MM.1S (cell line): ENCODE measurements around the gene TFPI.

ENCODE experiments used
- DNase-seq: peaks from one replicate; pipeline ENCODE4 v3.0.0-alpha.2; 2015
- H2AFZ ChIP-seq: fragments of 300-600 bp; sonication (generic); 2 replicates; pipeline ENCODE4 v1.6.0; 2016; ENCODE audit warnings: antibody characterized with exemption, low read length
- H3F3A ChIP-seq: fragments of 300-600 bp; sonication (generic); 2 replicates; pipeline ENCODE4 v1.6.1; 2016; ENCODE audit warnings: mild to moderate bottlenecking, antibody characterized with exemption, low read length, moderate library complexity, mixed read lengths; ENCODE audit not compliant: insufficient read depth
- H3K27ac ChIP-seq: fragments of 300-600 bp; sonication (generic); 2 replicates; pipeline ENCODE4 v1.5.1; 2016; ENCODE audit warnings: mild to moderate bottlenecking, low read length
- H3K27me3 ChIP-seq: fragments of 300-600 bp; sonication (generic); replicated peaks from 2 replicates; pipeline ENCODE4 v1.6.0; 2016; ENCODE audit warnings: low read length; ENCODE audit not compliant: insufficient read depth
- H3K36me3 ChIP-seq: fragments of 300-600 bp; sonication (generic); replicated peaks from 2 replicates; pipeline ENCODE4 v1.6.1; 2016; ENCODE audit warnings: mild to moderate bottlenecking, low read length, mixed read lengths; ENCODE audit not compliant: insufficient read depth
- H3K4me1 ChIP-seq: fragments of 300-600 bp; sonication (generic); 2 replicates; pipeline ENCODE4 v1.6.1; 2016; ENCODE audit warnings: low read length, mixed read lengths
- H3K4me2 ChIP-seq: fragments of 300-600 bp; sonication (generic); 2 replicates; pipeline ENCODE4 v1.6.0; 2016; ENCODE audit warnings: low read depth, low read length
- H3K4me3 ChIP-seq: fragments of 300-600 bp; sonication (generic); 2 replicates; pipeline ENCODE4 v1.5.1; 2016; ENCODE audit warnings: low read length, mixed read lengths
- H3K79me2 ChIP-seq: fragments of 300-600 bp; sonication (generic); 2 replicates; pipeline ENCODE4 v1.6.1; 2016; ENCODE audit warnings: mixed run types, low read length, mixed read lengths
- H3K9ac ChIP-seq: fragments of 300-600 bp; sonication (generic); 2 replicates; pipeline ENCODE4 v1.6.1; 2016; ENCODE audit warnings: low read length, mixed read lengths
- H3K9me2 ChIP-seq: fragments of 300-600 bp; sonication (generic); replicated peaks from 2 replicates; pipeline ENCODE4 v1.6.1; 2016; ENCODE audit warnings: mild to moderate bottlenecking, low read length, mixed read lengths; ENCODE audit not compliant: insufficient read depth
- H3K9me3 ChIP-seq: fragments of 300-600 bp; sonication (generic); replicated peaks from 2 replicates; pipeline ENCODE4 v1.6.1; 2016; ENCODE audit warnings: mild to moderate bottlenecking, low read length, mixed read lengths; ENCODE audit not compliant: insufficient read depth
- H4K20me1 ChIP-seq: fragments of 300-600 bp; sonication (generic); 2 replicates; pipeline ENCODE4 v1.6.1; 2016; ENCODE audit warnings: mild to moderate bottlenecking, low read length, moderate library complexity, mixed read lengths; ENCODE audit not compliant: insufficient read depth
- EZH2 ChIP-seq: fragments of 300-600 bp; sonication (generic); optimal IDR thresholded peaks from 2 replicates; pipeline ENCODE3; 2017; ENCODE audit warnings: low read depth, mild to moderate bottlenecking, antibody characterized with exemption, low read length, mixed read lengths
- EZH2phosphoT487 ChIP-seq: fragments of 300-600 bp; sonication (generic); IDR thresholded peaks from 2 replicates; pipeline ENCODE4 v1.6.1; 2018; ENCODE audit warnings: antibody characterized with exemption, low read length
- TF ChIP-seq, protein P1 (sequence below): fragments of 300-600 bp; sonication (generic); IDR thresholded peaks from 2 replicates; pipeline ENCODE4 v1.5.1; 2016; ENCODE audit warnings: antibody characterized with exemption, low read length, mixed read lengths

TFPI gene

GRCh38 chr2:187495324-187495723 lies 58.9 kb downstream of the TFPI start:
- no peak overlapping the region for H3K9ac ChIP-seq
- H3K79me2 ChIP-seq, result no peaks in the 10 kb centered on the region
- no peak for DNase-seq
- TF ChIP-seq, protein P1, sequence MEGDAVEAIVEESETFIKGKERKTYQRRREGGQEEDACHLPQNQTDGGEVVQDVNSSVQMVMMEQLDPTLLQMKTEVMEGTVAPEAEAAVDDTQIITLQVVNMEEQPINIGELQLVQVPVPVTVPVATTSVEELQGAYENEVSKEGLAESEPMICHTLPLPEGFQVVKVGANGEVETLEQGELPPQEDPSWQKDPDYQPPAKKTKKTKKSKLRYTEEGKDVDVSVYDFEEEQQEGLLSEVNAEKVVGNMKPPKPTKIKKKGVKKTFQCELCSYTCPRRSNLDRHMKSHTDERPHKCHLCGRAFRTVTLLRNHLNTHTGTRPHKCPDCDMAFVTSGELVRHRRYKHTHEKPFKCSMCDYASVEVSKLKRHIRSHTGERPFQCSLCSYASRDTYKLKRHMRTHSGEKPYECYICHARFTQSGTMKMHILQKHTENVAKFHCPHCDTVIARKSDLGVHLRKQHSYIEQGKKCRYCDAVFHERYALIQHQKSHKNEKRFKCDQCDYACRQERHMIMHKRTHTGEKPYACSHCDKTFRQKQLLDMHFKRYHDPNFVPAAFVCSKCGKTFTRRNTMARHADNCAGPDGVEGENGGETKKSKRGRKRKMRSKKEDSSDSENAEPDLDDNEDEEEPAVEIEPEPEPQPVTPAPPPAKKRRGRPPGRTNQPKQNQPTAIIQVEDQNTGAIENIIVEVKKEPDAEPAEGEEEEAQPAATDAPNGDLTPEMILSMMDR, result no peak
- no peak for TF ChIP-seq EZH2phosphoT487
- no peak for TF ChIP-seq EZH2
- no peaks in the 10 kb centered on the region for H4K20me1 ChIP-seq
- H2AFZ ChIP-seq, result no peak overlapping the region
- H3K9me3 ChIP-seq, result no peaks in the 10 kb centered on the region
- H3F3A ChIP-seq, result no peaks in the 10 kb centered on the region
- no peaks in the 10 kb centered on the region for H3K36me3 ChIP-seq
- no peak overlapping the region for H3K27ac ChIP-seq
- no peak overlapping the region for H3K4me3 ChIP-seq
- H3K4me1 ChIP-seq, result no peaks in the 10 kb centered on the region
- H3K9me2 ChIP-seq, result no peaks in the 10 kb centered on the region
- no peaks in the 10 kb centered on the region for H3K27me3 ChIP-seq
- no peak overlapping the region for H3K4me2 ChIP-seq

DNA sequence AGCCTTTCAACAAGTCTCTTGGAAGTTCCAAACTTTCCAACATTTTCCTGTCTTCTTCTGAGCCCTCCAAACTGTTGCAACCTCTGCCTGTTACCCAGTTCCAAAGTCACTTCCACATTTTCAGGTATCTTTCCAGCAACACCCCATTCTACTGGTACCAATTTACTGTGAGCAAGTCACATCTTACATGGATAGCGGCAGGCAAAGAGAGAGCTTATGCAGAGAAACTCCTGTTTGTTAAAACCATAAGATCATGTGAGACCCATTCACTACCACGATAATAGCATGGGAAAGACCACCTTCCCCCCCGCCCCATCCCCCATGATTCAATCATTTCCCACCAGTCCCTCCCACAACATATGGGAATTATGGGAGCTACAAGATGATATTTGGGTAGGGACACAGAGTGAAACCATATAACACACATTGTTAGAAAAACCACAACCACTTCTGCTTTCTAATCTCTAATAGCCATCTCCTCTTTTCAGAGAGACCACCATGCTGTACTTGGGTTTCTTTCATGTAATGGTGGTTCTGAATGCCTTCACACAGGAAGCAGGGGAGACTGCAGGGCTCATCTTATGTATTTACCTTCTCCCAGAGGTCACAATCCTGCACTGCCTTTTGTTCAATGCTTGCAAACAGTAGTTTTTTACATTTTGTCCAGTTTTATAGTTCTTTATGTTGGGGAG lies 60.2 kb downstream of the TFPI start:
- Histone ChIP-seq H4K20me1 (no peaks in the 10 kb centered on the region), H3K36me3 (no peaks in the 10 kb centered on the region), H3K9me2 (no peaks in the 10 kb centered on the region), H3K27ac (no peak overlapping the region), H3F3A (no peaks in the 10 kb centered on the region), H3K4me2 (no peak overlapping the region), H3K4me1 (no peaks in the 10 kb centered on the region), H3K4me3 (no peak overlapping the region), H2AFZ (no peak overlapping the region), H3K79me2 (no peaks in the 10 kb centered on the region), H3K9ac (no peak overlapping the region), H3K9me3 (no peaks in the 10 kb centered on the region), H3K27me3 (no peaks in the 10 kb centered on the region)
- no peak for TF ChIP-seq EZH2
- TF ChIP-seq, protein P1, result no peak
- no peak for DNase-seq

DNA sequence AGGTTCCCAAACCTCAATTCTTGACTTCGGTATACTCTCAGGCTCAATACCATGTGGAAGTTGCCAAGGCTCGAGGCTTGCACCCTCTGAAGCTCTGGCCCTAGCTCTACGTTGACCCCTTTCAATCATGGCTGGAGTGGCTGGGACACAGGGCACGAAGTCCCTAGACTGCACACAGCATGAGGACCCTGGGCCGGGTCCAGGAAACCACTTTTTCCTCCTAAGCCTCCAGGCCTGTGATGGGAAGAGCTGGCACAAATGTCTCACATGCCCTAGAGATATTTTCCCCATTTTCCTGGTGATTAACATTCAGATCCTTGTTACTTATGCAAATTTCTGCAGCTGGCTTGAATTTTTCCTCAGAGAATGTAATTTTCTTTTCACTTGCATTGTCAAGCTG lies 61.1 kb downstream of the TFPI start:
- DNase-seq, result no peak

More for the DNA sequence above, 61.1 kb downstream of the TFPI start:
- H3F3A ChIP-seq, result no peaks in the 10 kb centered on the region
- TF ChIP-seq EZH2 (no peak), EZH2phosphoT487 (no peak)
- TF ChIP-seq, protein P1, result no peak
- H3K79me2 ChIP-seq, result no peaks in the 10 kb centered on the region
- no peak overlapping the region for H3K27ac ChIP-seq
- no peaks in the 10 kb centered on the region for H4K20me1 ChIP-seq
- H3K36me3 ChIP-seq, result no peaks in the 10 kb centered on the region
- H3K9me2 ChIP-seq, result no peaks in the 10 kb centered on the region
- no peaks in the 10 kb centered on the region for H3K9me3 ChIP-seq
- no peaks in the 10 kb centered on the region for H3K27me3 ChIP-seq
- no peak overlapping the region for H3K4me2 ChIP-seq
- H3K4me3 ChIP-seq, result no peak overlapping the region
- no peak overlapping the region for H3K9ac ChIP-seq
- H3K4me1 ChIP-seq, result no peaks in the 10 kb centered on the region
- H2AFZ ChIP-seq, result no peak overlapping the region
